HEK293T (cell line): ENCODE results near the gene MED9.
"Not testable (repeated sequence)": the region's sequence is repeated elsewhere in the genome, so short reads cannot be mapped to it uniquely, and the experiment has no call there.

Source experiments
- CTCF ChIA-PET: fragments of 350-600 bp; formaldehyde crosslinking; extraction: SDS; loops from one replicate; lab custom pipeline; 2021; ENCODE audit warnings: antibody characterized with exemption, inconsistent platforms; lab: Yijun Ruan, JAX
- POLR2A ChIA-PET: fragments of 350-600 bp; formaldehyde crosslinking; extraction: SDS; loops from one replicate; lab custom pipeline; 2020; ENCODE audit warnings: antibody characterized with exemption, inconsistent platforms; lab: Yijun Ruan, JAX
- DNase-seq: peaks from one replicate; pipeline ENCODE4 v3.0.0; 2012; ENCODE audit warnings: mixed read lengths; ENCODE audit errors: extremely low spot score
- ARNT ChIP-seq: fragments of 450-650 bp; IDR thresholded peaks from 2 replicates; pipeline ENCODE4 v1.6.1; 2017; ENCODE audit warnings: mild to moderate bottlenecking
- BHLHE40 ChIP-seq: fragments of 450-650 bp; IDR thresholded peaks from 2 replicates; pipeline ENCODE4 v1.6.1; 2016; ENCODE audit warnings: mild to moderate bottlenecking, moderate library complexity, borderline replicate concordance
- CTBP1 ChIP-seq: fragments of 450-650 bp; IDR thresholded peaks from 2 replicates; pipeline ENCODE4 v1.6.1; 2016; ENCODE audit warnings: borderline replicate concordance
- ELF4 ChIP-seq: fragments of 450-650 bp; IDR thresholded peaks from 2 replicates; pipeline ENCODE4 v1.6.1; 2017; ENCODE audit warnings: antibody characterized with exemption
- FOXA1 ChIP-seq: fragments of 450-650 bp; IDR thresholded peaks from 2 replicates; pipeline ENCODE4 v1.6.1; 2016; ENCODE audit warnings: mild to moderate bottlenecking
- FOXK2 ChIP-seq: fragments of 450-650 bp; IDR thresholded peaks from 2 replicates; pipeline ENCODE4 v1.6.1; 2016; ENCODE audit warnings: mild to moderate bottlenecking
- FOXM1 ChIP-seq: fragments of 450-650 bp; IDR thresholded peaks from 2 replicates; pipeline ENCODE4 v1.6.1; 2017; ENCODE audit warnings: mild to moderate bottlenecking, borderline replicate concordance
- HDGF ChIP-seq: fragments of 450-650 bp; IDR thresholded peaks from 2 replicates; pipeline ENCODE4 v1.6.1; 2017; ENCODE audit warnings: antibody characterized with exemption, borderline replicate concordance
- L3MBTL2 ChIP-seq: fragments of 450-650 bp; conservative IDR thresholded peaks from 2 replicates; pipeline ENCODE4 v1.6.1; 2016; ENCODE audit warnings: mild to moderate bottlenecking
- LEF1 ChIP-seq: fragments of 450-650 bp; IDR thresholded peaks from 2 replicates; pipeline ENCODE4 v1.6.1; 2017; ENCODE audit warnings: mild to moderate bottlenecking, borderline replicate concordance
- NFRKB ChIP-seq: fragments of 450-650 bp; IDR thresholded peaks from 2 replicates; pipeline ENCODE4 v1.6.1; 2016; ENCODE audit warnings: mild to moderate bottlenecking, moderate library complexity
- PKNOX1 ChIP-seq: fragments of 450-650 bp; IDR thresholded peaks from 2 replicates; pipeline ENCODE4 v1.6.1; 2016
- SP1 ChIP-seq: fragments of 450-650 bp; IDR thresholded peaks from 2 replicates; pipeline ENCODE4 v1.6.1; 2017
- SUZ12 ChIP-seq: fragments of 450-650 bp; IDR thresholded peaks from 2 replicates; pipeline ENCODE4 v1.6.1; 2016; ENCODE audit warnings: mild to moderate bottlenecking
- TARDBP ChIP-seq: fragments of 450-650 bp; IDR thresholded peaks from 2 replicates; pipeline ENCODE4 v1.6.1; 2016
- ZNF384 ChIP-seq: fragments of 450-650 bp; IDR thresholded peaks from 2 replicates; pipeline ENCODE4 v1.6.1; 2016

Gene MED9, protein sequence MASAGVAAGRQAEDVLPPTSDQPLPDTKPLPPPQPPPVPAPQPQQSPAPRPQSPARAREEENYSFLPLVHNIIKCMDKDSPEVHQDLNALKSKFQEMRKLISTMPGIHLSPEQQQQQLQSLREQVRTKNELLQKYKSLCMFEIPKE

DNA sequence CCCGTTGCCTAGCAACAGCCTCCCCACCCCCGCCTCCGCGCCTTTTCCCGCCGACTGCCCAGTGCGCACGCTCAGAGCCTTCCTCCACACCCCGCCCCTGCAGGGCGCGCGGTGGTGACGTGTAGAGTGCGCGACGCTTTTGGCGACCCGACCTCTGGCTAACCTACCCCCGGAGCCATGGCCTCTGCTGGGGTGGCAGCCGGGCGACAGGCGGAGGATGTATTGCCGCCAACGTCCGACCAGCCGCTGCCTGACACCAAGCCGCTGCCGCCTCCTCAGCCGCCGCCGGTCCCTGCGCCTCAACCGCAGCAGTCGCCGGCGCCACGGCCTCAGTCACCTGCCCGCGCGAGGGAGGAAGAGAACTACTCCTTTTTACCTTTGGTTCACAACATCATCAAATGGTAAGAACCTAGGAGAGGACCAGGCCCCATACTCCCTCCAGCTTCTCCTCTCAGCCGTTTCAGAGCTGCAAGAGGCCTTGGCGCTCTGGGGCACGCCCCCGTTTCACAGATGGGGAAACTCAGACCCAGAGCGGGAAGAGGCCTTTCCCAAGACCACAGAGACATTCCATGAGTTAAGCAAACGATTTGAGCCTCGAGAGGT is at the start of gene MED9:
Gene MED9 (plus strand): TSS at position 136 of the 603 bp plus-strand sequence. CDS start 42 bp downstream, at position 178.
- ChIA-PET POLR2A (no interaction called here), CTCF (no interaction called here)
- TF ChIP-seq PKNOX1 (no peak), ELF4 (no peak), L3MBTL2 (peak; percentile 26)
- peak; percentile 99 for DNase-seq

DNA sequence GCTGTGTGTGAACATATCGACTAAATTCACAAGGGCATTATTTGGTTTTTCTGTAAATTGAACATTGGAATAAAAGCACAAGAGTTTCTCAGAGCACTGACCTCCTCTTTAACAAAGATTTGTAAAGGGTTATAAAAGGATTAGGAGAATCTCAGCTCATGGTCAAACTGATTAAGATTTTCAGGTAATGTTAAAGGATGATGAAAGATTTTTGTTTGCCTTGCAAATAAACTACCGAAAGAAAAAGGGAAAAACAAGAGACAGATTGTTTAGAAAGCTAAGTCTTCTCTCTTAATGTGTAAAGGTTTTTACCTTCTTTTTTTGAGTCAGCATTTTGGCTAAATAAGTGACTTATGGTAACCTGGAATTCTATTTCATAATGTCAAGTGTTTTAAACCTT is 47.6 kb upstream of the MED9 start:
- ChIA-PET CTCF (no interaction called here), POLR2A (no interaction called here)
- no peak for DNase-seq
- TF ChIP-seq LEF1, result no peak
- no peak for TF ChIP-seq ARNT
- no peak for TF ChIP-seq FOXA1
- TF ChIP-seq NFRKB, result no peak
- no peak for TF ChIP-seq HDGF
- TF ChIP-seq TARDBP, result no peak
- no peak for TF ChIP-seq SUZ12

DNA sequence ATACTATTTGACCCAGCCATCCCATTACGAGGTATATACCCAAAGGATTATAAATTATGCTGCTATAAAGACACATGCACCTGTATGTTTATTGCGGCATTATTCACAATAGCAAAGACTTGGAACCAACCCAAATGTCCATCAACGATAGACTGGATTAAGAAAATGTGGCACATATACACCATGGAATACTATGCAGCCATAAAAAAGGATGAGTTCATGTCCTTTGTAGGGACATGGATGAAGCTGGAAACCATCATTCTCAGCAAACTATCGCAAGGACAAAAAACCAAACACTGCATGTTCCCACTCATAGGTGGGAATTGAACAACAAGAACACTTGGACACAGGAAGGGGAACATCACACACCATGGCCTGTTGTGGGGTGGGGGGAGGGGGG is 45.9 kb upstream of the MED9 start:
- DNase-seq, CTCF ChIA-PET, POLR2A ChIA-PET: not testable (repeated sequence)

DNA sequence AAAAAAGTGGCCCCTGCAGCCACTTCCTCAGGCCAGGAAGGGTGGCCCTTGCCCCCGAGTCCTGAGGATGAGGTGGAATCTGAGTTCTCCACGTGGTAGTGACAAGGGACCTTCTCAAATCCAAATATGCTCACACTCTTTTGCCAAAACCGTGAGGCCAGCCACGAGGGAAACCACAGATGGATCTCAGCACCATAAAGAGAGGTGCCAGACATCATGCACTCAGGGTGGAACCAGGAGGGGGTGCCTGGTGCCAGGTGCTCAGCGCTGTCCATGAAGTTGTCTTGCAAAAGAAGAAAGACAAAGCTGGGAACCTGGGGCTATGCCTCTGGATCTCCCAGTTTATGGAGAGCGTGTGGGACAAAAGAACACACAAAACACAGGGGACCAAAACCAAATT is 45.2 kb upstream of the MED9 start:
- no peak for TF ChIP-seq FOXM1
- TF ChIP-seq FOXA1, result no peak
- TF ChIP-seq ARNT, result no peak
- TF ChIP-seq ELF4, result no peak
- TF ChIP-seq LEF1, result no peak
- no peak for TF ChIP-seq PKNOX1
- TF ChIP-seq NFRKB, result no peak
- TF ChIP-seq SP1, result no peak
- TF ChIP-seq L3MBTL2, result no peak
- no peak for TF ChIP-seq TARDBP
- no peak for TF ChIP-seq CTBP1
- no peak for TF ChIP-seq HDGF
- TF ChIP-seq ZNF384, result no peak
- no peak for TF ChIP-seq FOXK2
- TF ChIP-seq BHLHE40, result no peak
- no peak for TF ChIP-seq SUZ12
- ChIA-PET POLR2A (no interaction called here), CTCF (no interaction called here)
- DNase-seq, result no peak

GRCh38 chr17:17433000-17433703 is 43.6 kb upstream of the MED9 start:
- DNase-seq, result no peak
- TF ChIP-seq FOXA1 (no peak), ARNT (no peak), SUZ12 (no peak), FOXM1 (no peak), L3MBTL2 (no peak), ZNF384 (no peak), PKNOX1 (no peak), ELF4 (no peak), LEF1 (no peak), BHLHE40 (no peak), HDGF (no peak), CTBP1 (no peak), SP1 (no peak), FOXK2 (no peak), TARDBP (no peak), NFRKB (no peak)
- ChIA-PET POLR2A (no interaction called here), CTCF (no interaction called here)

GRCh38 chr17:17434477-17434876 is 42.3 kb upstream of the MED9 start:
- CTCF ChIA-PET, result no interaction called here
- TF ChIP-seq ARNT, result no peak
- no peak for TF ChIP-seq FOXM1
- TF ChIP-seq HDGF, result no peak
- TF ChIP-seq NFRKB, result no peak
- no peak for TF ChIP-seq LEF1
- no peak for TF ChIP-seq ELF4
- TF ChIP-seq ZNF384, result no peak
- TF ChIP-seq FOXK2, result no peak
- no peak for TF ChIP-seq CTBP1
- no peak for TF ChIP-seq SUZ12
- TF ChIP-seq L3MBTL2, result no peak
- TF ChIP-seq FOXA1, result no peak
- no peak for TF ChIP-seq SP1
- no peak for DNase-seq
- POLR2A ChIA-PET, result no interaction called here
